GM18498 (cell line): ENCODE measurements around the gene MARK1.
"Not testable (repeated sequence)": the region's sequence is repeated elsewhere in the genome, so short reads cannot be mapped to it uniquely, and the experiment has no call there.

Source experiments
- ATAC-seq: cut with Tn5 transposase; IDR thresholded peaks from one replicate; pipeline ENCODE4 v1.9.1; 2021; ENCODE audit warnings: mild to moderate bottlenecking, moderate library complexity; ENCODE audit not compliant: unreplicated experiment

Gene MARK1

DNA sequence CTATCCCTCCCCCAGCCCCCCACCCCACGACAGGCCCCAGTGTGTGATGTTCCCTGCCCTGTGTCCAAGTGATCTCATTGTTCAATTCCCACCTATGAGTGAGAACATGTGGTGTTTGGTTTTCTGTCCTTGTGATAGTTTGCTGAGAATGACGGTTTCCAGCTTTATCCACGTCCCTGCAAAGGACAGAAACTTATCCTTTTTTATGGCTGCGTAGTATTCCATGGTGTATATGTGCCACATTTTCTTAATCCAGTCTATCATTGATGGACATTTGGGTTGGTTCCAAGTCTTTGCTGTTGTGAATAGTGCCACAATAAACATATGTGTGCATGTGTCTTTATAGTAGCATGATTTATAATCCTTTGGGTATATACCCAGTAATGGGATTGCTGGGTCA lies 77.7 kb downstream of the MARK1 start:
- ATAC-seq, result not testable (repeated sequence)

DNA sequence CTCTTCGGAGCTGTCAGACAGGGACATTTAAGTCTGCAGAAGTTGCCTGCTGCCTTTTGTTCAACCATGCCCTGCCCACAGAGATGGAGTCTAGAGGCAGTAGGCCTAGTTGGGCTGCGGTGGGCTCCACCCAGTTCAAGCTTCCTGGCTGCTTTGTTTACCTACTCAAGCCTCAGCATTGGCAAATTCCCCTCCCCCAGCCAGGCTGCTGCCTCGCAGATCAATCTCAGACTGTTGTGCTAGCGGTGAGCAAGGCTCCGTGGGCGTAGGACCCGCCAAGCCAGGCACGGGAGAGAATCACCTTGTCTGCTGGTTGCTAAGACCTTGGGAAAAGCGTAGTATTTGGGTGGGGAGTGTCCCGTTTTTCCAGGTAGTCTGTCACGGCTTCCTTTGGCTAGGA lies 83.2 kb downstream of the MARK1 start:
- not testable (repeated sequence) for ATAC-seq

DNA sequence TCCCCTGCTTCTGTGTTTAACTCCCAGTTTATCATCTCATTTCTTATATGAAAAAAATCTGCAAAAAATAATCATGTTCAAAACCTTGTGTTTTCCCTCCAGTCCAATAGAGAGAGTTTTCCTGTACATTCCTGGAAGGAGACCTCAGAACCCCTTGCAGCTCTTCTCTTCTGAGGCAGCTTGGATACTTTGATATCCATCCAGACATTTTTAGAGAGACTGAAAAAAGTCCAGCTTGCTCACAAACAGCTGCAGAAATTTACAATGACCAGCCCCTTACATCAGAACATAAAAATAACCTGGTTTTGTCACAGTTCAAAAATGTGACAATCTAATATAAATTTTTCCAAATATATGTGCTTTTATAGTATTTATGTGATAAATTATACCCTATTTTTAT lies 88.9 kb downstream of the MARK1 start:
- ATAC-seq, result no peak

DNA sequence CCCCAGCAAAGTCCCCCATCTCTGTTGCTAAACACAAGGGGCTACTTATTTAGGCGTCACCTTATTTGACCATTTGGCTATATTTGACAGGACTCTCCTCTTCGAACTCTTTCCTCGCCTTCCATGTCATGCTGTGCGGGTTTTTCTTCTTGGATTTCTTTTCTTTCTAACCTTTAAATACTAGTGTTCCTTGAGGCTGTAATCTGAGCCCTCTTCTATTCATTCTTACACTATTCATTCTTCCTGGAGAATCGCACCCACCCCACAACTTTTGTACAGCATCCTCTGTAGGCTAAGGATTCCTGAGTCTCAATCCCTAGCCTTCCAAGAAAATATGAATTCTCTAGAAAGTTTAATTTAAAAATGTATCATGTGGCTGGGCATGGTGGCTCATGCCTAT lies 100.5 kb downstream of the MARK1 start:
- ATAC-seq, result no peak

DNA sequence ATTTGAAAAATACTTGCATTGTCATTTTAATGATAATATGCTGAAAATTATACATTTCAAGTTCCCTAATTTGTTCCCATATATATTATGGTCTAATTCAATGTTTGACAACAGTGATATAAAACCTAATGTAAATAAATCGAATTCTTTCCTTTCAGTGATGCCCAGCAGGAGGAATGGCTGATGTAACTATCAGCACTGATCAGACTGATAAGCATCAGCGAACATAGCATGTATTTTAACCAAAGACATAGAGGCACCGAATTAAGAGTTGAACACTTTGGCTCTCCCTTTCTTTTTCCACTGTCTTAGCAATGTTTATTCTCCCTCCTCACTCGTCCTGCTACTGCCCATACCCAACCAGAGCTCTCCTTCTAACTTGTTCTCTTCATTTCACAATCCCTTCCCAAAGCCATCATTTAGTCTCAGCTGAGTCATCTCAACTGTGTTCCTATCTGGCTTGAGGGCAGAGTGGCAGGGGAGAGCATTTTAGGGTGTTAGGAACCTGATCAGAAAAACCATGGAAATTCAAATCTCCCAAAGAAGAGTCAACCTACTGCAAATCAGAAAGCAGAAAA lies 103.4 kb downstream of the MARK1 start:
- ATAC-seq, result no peak

DNA sequence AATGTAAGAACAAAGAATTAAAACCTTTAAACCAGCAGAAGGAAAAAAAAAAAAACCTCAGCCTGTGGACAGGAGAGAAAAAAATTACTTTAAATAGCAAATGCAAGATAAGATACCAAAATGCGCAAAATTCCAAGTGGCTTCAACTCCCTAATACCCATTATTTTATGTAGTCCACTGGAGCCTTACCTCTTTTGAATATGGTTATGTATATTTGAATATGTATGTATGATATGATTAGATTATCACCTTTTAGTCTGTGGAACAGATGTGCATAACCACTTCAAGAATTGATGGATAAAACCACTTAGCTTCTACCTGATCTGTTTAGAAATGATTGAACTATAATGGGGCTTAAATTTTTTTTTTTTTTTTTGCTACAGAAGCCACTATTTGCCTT lies 109.8 kb downstream of the MARK1 start:
- no peak for ATAC-seq

DNA sequence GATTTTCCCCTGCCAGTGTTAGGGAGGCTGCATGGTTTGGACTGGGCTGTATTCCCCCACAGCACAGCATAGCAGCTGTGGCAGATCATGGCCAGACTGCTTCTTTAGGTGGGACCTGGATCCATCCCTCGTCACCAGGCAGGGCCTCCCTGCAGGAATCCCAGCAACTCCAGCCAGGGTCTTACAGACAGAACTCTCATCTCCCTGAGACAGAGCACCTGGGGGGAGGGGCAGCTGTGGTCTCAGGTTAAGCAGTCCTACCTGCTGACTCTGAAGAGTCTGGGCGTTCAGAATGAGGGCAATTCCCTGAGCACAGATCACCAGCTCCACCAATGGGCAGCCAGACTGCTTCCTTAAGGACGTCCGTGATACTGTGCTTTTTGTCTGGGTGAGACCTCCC lies 114.3 kb downstream of the MARK1 start:
- no peak for ATAC-seq

DNA sequence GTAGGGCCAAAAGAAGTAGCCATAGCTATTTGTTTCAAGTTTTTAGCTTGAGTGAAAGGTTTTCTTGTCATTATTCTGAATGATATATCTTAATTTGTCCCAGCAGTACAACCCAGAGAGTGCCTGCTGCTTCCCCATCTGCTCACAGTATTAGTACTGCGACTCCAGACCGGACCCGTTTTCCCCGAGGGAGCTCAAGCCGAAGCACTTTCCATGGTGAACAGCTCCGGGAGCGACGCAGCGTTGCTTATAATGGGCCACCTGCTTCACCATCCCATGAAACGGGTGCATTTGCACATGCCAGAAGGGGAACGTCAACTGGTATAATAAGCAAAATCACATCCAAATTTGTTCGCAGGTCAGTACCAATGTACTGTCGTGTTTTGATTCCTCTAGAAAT lies 125.1 kb downstream of the MARK1 start:
- no peak for ATAC-seq

DNA sequence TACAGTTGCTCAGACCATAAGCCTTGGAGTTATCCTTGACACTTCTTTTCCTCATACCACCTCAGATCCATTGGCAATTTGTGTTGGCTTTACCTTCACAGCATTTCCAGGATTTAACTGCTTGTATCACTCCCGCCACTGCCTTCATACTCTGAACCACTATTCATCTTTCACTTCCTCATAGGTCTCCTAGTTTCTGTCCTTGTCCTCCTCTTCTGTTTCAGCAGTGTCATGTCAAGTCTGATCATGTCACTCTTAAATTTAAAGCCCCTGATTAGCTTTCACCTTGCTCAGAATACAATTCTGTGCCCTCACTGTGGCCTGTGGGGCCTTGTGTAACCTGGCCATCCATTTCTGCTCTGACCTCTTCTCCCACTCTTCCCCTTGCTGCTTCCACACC lies 127.6 kb downstream of the MARK1 start:
- ATAC-seq, result peak; percentile 98

DNA sequence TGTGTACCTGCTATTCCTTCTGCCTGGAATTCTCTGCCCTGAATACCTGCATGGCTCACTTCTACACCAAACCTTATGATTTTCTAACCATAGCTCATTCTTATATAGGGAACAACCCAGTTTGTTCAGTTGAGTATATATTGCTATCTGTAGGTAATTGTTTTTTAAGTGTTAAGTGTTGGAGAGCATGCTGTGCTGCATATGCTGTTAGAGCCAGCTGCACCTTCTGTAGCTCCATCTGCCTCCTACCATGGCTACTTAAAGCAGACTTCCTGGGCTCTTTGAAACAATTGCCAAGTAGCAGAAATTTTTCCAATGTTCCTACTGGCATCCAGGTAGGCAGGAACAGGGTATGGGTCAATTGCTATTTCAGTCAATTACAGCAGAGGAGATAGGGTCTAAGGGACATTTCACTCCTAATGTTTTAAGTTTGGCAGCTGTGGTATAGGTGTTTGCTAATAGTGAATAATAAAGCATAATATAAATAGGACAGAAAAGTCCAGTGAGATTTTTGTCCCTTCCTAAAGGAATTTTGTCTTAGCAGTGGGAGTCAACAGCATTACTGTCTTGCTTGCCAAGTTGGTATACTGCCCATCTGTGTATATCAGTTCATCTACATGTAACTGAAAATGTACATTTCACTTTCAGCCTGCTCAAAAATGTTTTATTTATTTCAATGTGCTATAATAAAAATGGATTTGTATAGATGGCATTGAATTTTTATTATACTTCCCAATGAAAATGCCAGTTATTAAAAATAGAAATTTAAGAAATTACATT lies 128.2 kb downstream of the MARK1 start:
- ATAC-seq, result peak; percentile 35

DNA sequence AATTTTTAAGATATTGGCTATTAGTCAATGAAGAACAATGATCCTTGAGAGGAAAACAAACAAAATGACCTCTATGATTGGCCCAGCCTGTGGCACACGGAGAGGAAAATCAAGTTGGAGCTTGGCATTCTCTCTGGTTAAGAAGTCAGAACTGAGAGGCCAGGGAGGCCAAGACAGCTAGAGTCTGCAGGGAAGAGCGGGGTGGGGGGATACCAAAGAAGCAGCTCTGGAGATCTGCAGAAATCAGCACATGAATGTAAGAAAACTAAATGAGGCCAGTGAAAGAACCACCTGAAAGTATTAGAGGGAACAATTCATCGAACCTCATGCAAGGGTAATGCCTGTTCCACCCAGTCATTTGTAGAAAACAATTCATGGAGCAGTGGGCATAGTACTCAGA lies 138.4 kb downstream of the MARK1 start:
- no peak for ATAC-seq

DNA sequence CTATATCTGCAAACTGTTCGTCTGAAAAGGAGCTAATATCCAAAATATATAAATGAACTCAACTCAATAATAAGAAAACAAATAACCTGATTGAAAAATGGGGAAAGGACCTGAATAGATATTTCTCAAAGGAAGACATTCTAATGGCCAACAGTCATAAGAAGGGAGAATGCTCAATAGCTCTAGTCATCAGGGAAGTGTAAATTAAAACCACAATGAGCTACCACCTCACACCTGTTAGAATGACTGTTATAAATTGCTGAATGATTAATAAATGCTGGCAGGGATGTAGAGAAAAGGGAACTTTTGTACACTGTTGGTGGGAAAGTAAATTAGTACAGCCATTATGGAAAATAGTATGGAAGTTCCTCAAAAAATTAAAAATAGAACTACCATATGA lies 141.1 kb downstream of the MARK1 start:
- ATAC-seq, result no peak

DNA sequence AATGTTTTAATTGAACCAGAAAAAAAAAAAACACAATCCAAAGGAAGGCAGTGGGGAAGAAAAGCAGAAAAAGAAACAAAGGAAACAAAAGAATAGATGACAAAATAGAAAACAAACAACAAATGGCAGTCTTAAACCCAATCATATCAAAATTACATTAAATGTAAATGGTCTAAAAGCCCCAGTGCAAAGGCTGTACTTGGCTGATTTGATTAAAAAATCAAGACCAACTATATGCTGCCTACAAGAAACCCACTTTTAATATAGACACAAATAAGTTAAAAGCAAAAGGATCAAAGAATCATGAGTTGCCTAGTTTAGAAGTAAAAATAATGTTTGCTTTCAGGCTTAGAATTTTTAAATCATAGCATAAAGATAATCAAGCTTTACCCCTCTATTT lies 142.4 kb downstream of the MARK1 start:
- ATAC-seq, result no peak

DNA sequence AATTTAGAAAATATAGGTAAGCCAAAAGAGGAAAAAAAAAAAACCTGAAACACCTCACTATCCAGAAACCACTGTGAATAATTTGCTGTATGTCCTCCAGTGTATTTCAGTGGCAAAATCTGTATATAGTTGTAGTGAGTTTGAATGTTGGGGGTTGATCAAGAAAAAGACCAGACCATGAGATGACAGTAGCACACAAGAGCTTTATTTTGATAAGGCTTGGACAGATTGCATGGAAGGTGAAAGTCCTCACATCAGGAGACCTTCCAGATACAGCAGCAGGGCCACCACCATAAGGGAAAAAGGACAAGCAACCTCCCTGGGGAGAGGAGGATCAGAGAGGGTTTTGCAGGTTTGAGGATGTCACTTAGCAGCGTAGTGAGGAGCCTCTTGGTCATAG lies 146.0 kb downstream of the MARK1 start:
- ATAC-seq, result no peak

DNA sequence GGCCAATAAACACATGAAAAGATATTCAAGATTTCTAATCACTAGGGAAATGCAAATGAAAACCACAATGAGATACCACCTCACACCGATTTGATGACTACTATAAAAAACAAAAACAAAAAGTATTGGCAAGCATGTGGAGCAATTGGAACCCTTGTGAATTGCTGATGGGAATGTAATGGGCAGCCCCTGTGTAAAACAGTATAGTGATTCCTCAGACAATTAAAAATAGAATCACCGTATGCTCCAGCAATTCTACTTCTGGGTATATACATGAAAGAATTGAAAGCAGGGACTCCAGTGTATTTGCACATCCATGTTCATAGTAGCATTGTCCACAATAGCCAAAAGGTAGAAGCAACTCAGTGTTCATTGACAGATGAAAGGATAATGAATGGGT lies 149.3 kb downstream of the MARK1 start:
- no peak for ATAC-seq

DNA sequence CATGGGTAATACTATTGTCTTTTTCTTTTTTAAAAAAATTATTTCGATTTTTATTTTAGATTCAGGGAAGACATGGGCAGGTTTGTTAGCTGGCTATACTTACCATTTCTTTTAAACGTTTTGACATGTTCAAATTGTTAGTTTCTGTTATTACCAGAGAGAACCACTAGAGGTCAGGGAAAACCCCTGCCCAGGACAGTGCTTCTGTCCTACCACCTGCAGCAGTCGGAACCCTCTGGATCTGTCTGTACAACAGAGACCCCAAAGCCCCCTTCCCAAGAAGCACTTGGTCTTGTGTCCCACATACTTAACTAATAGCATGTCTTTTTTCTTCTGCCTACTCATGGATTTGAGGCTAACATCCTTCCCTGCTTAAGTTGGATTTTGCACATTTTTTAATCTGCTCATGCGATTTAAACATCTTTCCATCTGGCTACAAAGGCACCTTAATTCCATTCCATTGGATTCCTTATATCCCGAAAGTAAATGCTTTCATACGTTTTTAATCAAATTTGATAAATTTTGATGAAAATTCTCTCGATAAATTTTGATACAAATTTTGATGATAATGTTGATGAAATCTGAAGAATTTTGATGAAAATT lies 152.2 kb downstream of the MARK1 start:
- ATAC-seq, result peak; percentile 93

DNA sequence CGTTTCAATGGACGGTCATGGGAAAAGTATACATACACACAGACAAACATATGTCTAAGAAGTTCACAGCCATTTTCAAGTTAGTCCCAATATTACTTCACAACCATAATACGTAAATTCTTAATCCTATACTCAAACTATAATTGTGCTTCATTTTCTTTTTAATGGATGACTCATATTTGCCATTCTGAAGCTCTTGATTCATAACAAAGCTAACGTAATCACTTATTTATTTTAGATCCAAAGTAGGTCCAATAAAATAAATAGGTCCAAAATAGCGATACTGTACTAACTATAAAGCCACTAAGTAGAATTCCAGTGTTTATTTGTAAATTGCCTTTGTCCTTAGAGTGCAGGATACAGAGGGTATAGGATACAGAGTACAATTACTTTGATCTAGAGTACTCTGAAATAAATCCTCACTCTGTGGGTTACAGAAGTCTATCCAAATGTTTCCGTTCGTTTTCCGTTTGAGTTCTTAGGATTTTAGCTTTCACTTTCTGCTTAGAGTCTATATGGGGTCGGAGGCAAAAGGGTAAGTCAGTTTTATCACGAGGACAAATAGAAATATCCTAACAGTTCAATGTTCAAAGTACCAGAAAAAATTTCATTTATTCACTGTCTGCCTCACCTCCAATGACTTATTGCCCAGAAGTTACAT lies 153.4 kb downstream of the MARK1 start:
- ATAC-seq, result no peak

DNA sequence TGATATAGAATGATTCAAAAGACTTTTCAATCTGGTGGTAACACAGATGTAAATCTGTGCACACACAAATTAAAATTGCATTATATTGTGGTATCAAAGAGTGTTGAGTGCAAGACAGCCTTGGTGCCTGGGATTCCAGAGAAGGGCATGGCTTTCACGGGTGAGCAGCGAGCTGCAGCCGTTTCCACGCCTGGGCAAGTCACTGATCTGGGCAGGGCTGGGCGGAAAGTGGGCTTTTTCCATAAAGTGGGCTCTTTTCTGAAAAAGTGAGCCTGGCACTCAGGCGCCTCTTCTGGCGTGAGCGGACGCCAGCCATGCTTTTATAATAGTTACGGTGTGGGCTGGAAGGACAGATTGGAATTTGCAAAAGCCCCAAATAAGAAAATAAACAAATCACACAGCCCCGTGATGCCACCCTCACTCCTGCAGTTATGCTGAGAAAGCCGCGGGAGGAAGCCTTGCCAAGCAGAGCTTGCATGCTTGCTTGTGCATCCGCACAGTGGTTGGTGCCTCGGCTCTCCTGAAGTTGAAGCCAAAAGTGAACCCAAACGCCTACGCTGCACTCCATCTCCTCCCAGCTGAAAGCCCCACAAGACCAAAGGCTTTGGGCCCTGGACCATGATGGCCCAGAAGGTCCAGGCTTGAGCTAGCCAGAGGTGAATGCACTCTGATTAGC lies 155.1 kb downstream of the MARK1 start:
- ATAC-seq, result no peak

DNA sequence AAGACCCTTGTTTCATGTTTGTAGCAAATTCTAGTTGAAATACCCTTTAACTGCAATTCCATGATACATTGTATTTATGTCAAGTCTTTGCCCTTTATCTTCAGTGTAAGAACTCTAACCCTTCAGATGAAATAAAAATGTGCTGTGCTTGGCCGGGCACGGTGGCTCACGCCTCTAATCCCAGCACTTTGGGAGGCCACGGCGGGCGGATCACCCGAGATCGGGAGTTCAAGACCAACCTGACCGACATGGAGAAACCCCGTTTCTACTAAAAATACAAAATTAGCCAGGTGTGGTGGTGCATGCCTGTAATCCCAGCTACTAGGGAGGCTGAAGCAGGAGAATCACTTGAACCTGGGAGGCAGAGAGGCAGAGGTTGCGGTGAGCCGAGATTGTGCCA lies 155.8 kb downstream of the MARK1 start:
- not testable (repeated sequence) for ATAC-seq

DNA sequence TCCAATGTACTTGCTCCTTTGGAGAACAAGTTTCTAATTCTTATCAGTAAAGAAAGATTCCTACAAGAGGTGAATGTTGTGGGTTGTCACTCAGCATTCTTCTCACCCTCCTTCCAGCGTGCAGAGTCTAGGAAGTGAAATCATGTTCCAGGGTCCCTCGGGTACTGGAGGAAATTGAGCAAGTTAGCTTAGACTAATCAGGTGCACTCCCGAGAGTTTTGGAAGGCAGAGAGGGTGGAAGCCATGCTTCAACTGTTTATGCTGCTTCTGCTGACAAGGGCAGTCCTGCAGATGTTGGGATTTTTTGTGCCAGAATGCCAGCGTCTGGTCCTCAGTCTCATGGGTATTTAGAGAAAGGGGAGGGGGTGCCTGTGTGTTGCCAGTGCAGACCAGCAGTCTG lies 157.0 kb downstream of the MARK1 start:
- no peak for ATAC-seq

DNA sequence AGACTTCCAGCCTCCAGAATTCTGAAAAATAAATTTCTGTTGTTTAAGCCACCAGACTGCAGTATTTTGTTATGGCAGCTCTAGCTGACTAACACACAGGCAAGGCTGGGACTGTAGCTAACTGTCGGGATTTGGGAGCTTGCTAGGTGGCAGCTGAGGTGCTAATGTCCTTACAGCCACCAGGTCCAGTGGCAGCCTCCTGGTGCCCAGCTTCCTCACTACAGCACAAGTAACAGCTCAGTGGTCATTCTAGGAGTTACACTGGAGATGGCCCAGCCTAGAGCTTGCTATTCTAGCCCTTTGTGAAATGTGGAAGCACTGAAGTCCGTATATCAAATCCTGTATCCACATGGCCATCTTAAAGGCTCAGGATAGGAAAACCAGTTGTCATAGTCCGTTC lies 157.9 kb downstream of the MARK1 start:
- no peak for ATAC-seq
